DOHH2 (cell line): Measurements from ENCODE around the gene PRADC1.

ENCODE experiments used
- CTCF ChIP-seq: fragments of 200-600 bp; sonication (generic); IDR thresholded peaks from one replicate; pipeline ENCODE4 v1.5.1; 2014; ENCODE audit warnings: antibody characterized with exemption, mild to moderate bottlenecking, low read depth, low read length; ENCODE audit not compliant: poor library complexity, severe bottlenecking
- EZH2phosphoT487 ChIP-seq: fragments of 200-600 bp; sonication (generic); IDR thresholded peaks from 2 replicates; pipeline ENCODE4 v1.6.1; 2017; ENCODE audit warnings: borderline replicate concordance, mild to moderate bottlenecking, antibody characterized with exemption, low read length, moderate library complexity, mixed read lengths

DNA sequence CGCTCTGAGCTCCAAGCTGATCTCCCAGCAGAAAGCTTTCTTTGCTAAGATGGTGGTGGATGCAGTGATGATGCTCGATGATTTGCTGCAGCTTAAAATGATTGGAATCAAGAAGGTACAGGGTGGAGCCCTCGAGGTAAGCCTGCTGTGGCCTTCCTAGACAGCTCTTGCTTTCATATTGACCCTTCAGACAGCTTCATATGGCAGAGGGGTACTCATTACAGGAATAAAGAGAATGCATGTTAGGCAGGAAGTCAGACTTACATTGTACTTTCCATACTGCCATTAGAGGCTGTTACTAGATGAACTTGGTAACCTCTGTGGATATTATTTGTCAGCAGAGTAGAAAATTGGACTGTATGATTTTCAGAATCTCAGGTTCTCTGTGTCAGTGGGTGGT, 11.5 kb upstream of the PRADC1 start:
- TF ChIP-seq CTCF, result no peak
- no peak for TF ChIP-seq EZH2phosphoT487
